Esophagus muscularis mucosa (tissue), 4 donors: ENCODE data around the gene OR56A1. TPM values are rescaled to one million over a fixed set of nuclear protein-coding genes. Genes with fewer than 3 reads are reported as not detected.

ENCODE experiments used
- DNase-seq: peaks from one replicate; pipeline ENCODE4 v3.0.0-alpha.2; 2017; ENCODE audit errors: extremely low spot score
- H3K27ac ChIP-seq, 4 donors: fragments of 200-600 bp; sonication (generic); replicated peaks in 1 of 4; 1 replicate in 3 of 4; 2 replicates in 1 of 4; pipeline ENCODE4 v1.5.1; 2016 to 2019; ENCODE audit warnings: mild to moderate bottlenecking in 1 of 4
- H3K27me3 ChIP-seq, 4 donors: fragments of 200-600 bp; sonication (generic); one replicate each; pipeline versions ENCODE4 v1.5.1 to v1.6.0; 2016 to 2019
- H3K36me3 ChIP-seq, 4 donors: fragments of 200-600 bp; sonication (generic); one replicate each; pipeline ENCODE4 v1.5.1; 2016 to 2019
- H3K4me1 ChIP-seq, 4 donors: fragments of 200-600 bp; sonication (generic); one replicate each; pipeline ENCODE4 v1.5.1; 2016 to 2019
- H3K4me3 ChIP-seq, 4 donors: fragments of 200-600 bp; sonication (generic); 1 replicate in 2 of 4; 2 replicates in 2 of 4; pipeline ENCODE4 v1.5.1; 2016 to 2019; ENCODE audit warnings: mild to moderate bottlenecking in 4 of 4, moderate library complexity in 1 of 4
- H3K9me3 ChIP-seq, 4 donors: fragments of 200-600 bp; sonication (generic); 1 replicate in 3 of 4; 2 replicates in 1 of 4; pipeline ENCODE4 v1.5.1; 2016 to 2019
- EP300 ChIP-seq: sonication (generic); formaldehyde crosslinking; IDR thresholded peaks from one replicate; pipeline ENCODE4 v1.6.1; 2017; ENCODE audit warnings: antibody characterized with exemption
- POLR2A ChIP-seq: fragments of 450-650 bp; IDR thresholded peaks from one replicate; pipeline ENCODE4 v1.6.1; 2017; ENCODE audit warnings: antibody characterized with exemption, moderate library complexity, mild to moderate bottlenecking, low read depth
- POLR2AphosphoS5 ChIP-seq, 2 donors: sonication (generic); formaldehyde crosslinking; IDR thresholded peaks; one replicate each; pipeline ENCODE4 v1.6.1; 2017; ENCODE audit warnings: antibody characterized with exemption in 2 of 2
- WGBS: methylation state at CpG from one replicate; pipeline ENCODE4 v1.1.5; 2018; 5-methylcytosine and 5-hydroxymethylcytosine counted together
- intact Hi-C: fragments of 100-400 bp; cut with DNase I; formaldehyde crosslinking; loops from one replicate; pipeline ENCODE4 v1.15.1; 2023
- small RNA-seq, 3 donors: library from RNA; depleted of rRNA; stranded (forward); fragments of <200 nt; gene quantifications; one replicate each; pipeline ENCODE3, GENCODE V24; 2016
- total RNA-seq, 4 donors: library from RNA; depleted of rRNA; stranded (reverse); fragments of >200 nt; gene quantifications; one replicate each; pipeline versions ENCODE4 v1.1.0 to v1.2.1, GENCODE V29; 2016
- TF ChIP-seq, protein P1 (sequence below), 3 experiments: fragments of 200-600 bp in 2 of 3; fragments of 450-650 bp in 1 of 3; sonication (generic) in 2 of 3; IDR thresholded peaks; one replicate each; pipeline ENCODE4 v1.5.1; 2017 to 2019; ENCODE audit warnings: antibody characterized with exemption in 3 of 3, mild to moderate bottlenecking in 2 of 3, moderate library complexity in 1 of 3

The OR56A1 gene
- total RNA-seq, 4 donors from 2014 or later, result not detected

DNA sequence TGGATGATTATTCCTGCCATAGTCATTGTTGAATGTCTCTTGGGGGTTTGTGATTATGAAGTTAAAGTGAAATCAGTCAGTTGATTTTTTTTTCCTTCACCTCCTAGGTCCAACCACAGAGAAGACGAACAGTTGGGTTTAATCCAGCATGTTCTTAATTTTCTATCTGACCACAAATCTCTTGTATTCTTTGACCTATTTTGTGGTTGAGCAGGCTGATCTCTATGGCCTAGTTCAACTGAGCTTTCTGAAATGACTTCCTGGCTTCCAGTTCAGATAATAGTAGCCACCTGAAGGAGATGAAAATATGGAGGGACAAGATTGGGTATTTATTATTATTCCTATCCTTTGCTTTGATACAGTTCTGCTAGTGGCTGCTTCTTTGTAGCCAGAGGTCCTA is 57.0 kb downstream of the OR56A1 start:
- Histone ChIP-seq H3K4me3 (no peak overlapping the region), H3K9me3 (no peaks in the 10 kb centered on the region), H3K27me3 (no peaks in the 10 kb centered on the region), H3K4me1 (no peaks in the 10 kb centered on the region), H3K27ac (no peak overlapping the region), H3K36me3 (no peaks in the 10 kb centered on the region)
- no peak for TF ChIP-seq POLR2AphosphoS5 (IDR thresholded peaks at IDR 0.05)
- no peak for TF ChIP-seq POLR2A
- TF ChIP-seq EP300, result no peak
- TF ChIP-seq, protein P1, sequence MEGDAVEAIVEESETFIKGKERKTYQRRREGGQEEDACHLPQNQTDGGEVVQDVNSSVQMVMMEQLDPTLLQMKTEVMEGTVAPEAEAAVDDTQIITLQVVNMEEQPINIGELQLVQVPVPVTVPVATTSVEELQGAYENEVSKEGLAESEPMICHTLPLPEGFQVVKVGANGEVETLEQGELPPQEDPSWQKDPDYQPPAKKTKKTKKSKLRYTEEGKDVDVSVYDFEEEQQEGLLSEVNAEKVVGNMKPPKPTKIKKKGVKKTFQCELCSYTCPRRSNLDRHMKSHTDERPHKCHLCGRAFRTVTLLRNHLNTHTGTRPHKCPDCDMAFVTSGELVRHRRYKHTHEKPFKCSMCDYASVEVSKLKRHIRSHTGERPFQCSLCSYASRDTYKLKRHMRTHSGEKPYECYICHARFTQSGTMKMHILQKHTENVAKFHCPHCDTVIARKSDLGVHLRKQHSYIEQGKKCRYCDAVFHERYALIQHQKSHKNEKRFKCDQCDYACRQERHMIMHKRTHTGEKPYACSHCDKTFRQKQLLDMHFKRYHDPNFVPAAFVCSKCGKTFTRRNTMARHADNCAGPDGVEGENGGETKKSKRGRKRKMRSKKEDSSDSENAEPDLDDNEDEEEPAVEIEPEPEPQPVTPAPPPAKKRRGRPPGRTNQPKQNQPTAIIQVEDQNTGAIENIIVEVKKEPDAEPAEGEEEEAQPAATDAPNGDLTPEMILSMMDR (IDR thresholded peaks at IDR 0.05), result no peak
- 60% methylated on average over 1 of the region's 1 CpG for WGBS
- intact Hi-C loops, result no loop called here
- no peak for DNase-seq

Small RNA genes within 50 kb of the gene (small RNA-seq; reads per million reads assigned to genes)
- gene RNA5SP329, result 0 to 0.17 (median 0) reads per million in 3 donors

Other genes with a start within 250 kb of the OR56A1 start
- gene OR52N5, start 247.4 kb downstream of the OR56A1 start, total RNA-seq, result under 1 TPM in 1 of 4 donors, not detected in 3; 0.17 TPM
- not detected for gene OR52N1, start 239.5 kb downstream of the OR56A1 start, total RNA-seq
- not detected for gene OR52N2, start 221.8 kb downstream of the OR56A1 start, total RNA-seq
- not detected for gene OR52E6, start 188.9 kb downstream of the OR56A1 start, total RNA-seq
- gene OR52E8, start 173.1 kb downstream of the OR56A1 start, total RNA-seq, result not detected
- gene OR52E4, start 150.1 kb downstream of the OR56A1 start, total RNA-seq, result not detected
- not detected for gene OR52E5, start 137.6 kb downstream of the OR56A1 start, total RNA-seq
- not detected for gene OR56A3, start 88.5 kb downstream of the OR56A1 start, total RNA-seq
- not detected for gene OR56A5, start 62.3 kb downstream of the OR56A1 start, total RNA-seq
- gene OR52L1, start 43.8 kb downstream of the OR56A1 start, total RNA-seq, result not detected
- not detected for gene OR56A4, start 23.8 kb downstream of the OR56A1 start, total RNA-seq
- not detected for gene OR56B4, start 76.9 kb upstream of the OR56A1 start, total RNA-seq
- gene OR52B2, start 139.6 kb upstream of the OR56A1 start, total RNA-seq, result not detected
- gene OR52W1, start 168.5 kb upstream of the OR56A1 start, total RNA-seq, result not detected
- not detected for gene C11orf42, start 174.8 kb upstream of the OR56A1 start, total RNA-seq
- gene FHIP1B, start 203.9 kb upstream of the OR56A1 start, total RNA-seq, result 10 to 100 TPM; 22.6 to 39.3 (median 30.1) TPM
- not detected for gene CNGA4, start 208.3 kb upstream of the OR56A1 start, total RNA-seq
- not detected for gene CCKBR, start 229.1 kb upstream of the OR56A1 start, total RNA-seq